ENCODE measurements around the gene SMAD5.

DNA sequence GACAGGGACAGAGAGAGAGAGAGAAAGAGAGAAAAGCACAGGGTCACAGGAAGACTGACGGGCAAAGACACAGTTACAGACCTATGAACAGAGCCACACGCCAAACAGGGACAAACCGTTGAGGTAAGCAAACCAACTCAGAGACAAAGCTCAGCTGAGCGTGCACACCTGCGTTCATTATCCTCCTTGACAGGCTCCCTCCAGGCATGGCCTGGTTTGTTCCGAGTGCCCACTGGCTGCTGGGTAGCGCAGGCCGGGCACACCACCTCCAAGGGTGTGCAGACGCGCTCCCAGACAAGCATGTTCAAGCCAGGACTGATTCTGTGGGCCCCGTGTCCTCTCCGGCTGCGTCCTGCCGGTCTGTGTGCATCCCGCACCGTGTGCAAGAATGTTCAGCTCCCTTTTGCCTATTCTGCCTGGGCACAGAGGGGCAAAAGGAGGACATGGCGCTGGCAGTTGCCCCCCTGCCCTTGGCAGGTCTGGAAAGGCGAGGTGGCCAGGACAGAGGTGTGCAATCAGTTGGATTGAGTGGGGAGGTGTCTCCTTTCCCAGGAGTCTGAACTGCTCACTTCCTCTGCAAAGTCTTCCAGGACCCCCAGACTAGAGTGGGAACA lies 60.8 kb downstream of the SMAD5 start:
- TF ChIP-seq RAD21 (IDR thresholded peaks at IDR 0.05; ENCODE audit: low read depth) (no peak), TCF7L2 (IDR thresholded peaks at IDR 0.05; ENCODE audit: borderline replicate concordance, extremely low read depth, insufficient read depth, insufficient read length) (no peak), EZH2 (IDR thresholded peaks at IDR 0.05) (no peak), ZNF274 (IDR thresholded peaks at IDR 0.05; ENCODE audit: low read depth, low read length) (no peak), POLR2A (IDR thresholded peaks at IDR 0.05; ENCODE audit: borderline replicate concordance, extremely low read depth, insufficient read depth, insufficient read length) (no peak), MAX (IDR thresholded peaks at IDR 0.05) (no peak), CEBPB (IDR thresholded peaks at IDR 0.05; ENCODE audit: low read depth) (no peak), SP1 (IDR thresholded peaks at IDR 0.05; ENCODE audit: low read depth) (no peak)
- TF ChIP-seq, protein P1, sequence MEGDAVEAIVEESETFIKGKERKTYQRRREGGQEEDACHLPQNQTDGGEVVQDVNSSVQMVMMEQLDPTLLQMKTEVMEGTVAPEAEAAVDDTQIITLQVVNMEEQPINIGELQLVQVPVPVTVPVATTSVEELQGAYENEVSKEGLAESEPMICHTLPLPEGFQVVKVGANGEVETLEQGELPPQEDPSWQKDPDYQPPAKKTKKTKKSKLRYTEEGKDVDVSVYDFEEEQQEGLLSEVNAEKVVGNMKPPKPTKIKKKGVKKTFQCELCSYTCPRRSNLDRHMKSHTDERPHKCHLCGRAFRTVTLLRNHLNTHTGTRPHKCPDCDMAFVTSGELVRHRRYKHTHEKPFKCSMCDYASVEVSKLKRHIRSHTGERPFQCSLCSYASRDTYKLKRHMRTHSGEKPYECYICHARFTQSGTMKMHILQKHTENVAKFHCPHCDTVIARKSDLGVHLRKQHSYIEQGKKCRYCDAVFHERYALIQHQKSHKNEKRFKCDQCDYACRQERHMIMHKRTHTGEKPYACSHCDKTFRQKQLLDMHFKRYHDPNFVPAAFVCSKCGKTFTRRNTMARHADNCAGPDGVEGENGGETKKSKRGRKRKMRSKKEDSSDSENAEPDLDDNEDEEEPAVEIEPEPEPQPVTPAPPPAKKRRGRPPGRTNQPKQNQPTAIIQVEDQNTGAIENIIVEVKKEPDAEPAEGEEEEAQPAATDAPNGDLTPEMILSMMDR (IDR thresholded peaks at IDR 0.05 in 2 of 3, conservative IDR thresholded peaks at IDR 0.05 in 1 of 3; ENCODE audit: borderline replicate concordance in 1 of 3, insufficient read depth in 1 of 3, low read depth in 2 of 3, low read length in 2 of 3), result no peak
- TF ChIP-seq, protein P2, sequence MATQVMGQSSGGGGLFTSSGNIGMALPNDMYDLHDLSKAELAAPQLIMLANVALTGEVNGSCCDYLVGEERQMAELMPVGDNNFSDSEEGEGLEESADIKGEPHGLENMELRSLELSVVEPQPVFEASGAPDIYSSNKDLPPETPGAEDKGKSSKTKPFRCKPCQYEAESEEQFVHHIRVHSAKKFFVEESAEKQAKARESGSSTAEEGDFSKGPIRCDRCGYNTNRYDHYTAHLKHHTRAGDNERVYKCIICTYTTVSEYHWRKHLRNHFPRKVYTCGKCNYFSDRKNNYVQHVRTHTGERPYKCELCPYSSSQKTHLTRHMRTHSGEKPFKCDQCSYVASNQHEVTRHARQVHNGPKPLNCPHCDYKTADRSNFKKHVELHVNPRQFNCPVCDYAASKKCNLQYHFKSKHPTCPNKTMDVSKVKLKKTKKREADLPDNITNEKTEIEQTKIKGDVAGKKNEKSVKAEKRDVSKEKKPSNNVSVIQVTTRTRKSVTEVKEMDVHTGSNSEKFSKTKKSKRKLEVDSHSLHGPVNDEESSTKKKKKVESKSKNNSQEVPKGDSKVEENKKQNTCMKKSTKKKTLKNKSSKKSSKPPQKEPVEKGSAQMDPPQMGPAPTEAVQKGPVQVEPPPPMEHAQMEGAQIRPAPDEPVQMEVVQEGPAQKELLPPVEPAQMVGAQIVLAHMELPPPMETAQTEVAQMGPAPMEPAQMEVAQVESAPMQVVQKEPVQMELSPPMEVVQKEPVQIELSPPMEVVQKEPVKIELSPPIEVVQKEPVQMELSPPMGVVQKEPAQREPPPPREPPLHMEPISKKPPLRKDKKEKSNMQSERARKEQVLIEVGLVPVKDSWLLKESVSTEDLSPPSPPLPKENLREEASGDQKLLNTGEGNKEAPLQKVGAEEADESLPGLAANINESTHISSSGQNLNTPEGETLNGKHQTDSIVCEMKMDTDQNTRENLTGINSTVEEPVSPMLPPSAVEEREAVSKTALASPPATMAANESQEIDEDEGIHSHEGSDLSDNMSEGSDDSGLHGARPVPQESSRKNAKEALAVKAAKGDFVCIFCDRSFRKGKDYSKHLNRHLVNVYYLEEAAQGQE (IDR thresholded peaks at IDR 0.05; ENCODE audit: low read depth), result no peak
- TF ChIP-seq, protein P3, sequence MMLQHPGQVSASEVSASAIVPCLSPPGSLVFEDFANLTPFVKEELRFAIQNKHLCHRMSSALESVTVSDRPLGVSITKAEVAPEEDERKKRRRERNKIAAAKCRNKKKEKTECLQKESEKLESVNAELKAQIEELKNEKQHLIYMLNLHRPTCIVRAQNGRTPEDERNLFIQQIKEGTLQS (IDR thresholded peaks at IDR 0.05), result no peak
